Osteoblast (primary cell): Measurements from ENCODE around the gene HNRNPA1. TPM values are rescaled to one million over a fixed set of nuclear protein-coding genes. Genes with fewer than 3 reads are reported as not detected.

ENCODE experiments used
- DNase-seq: peaks from one replicate; pipeline ENCODE4 v3.0.0; 2011; ENCODE audit warnings: low spot score, mixed read lengths; ENCODE audit not compliant: insufficient read length; ENCODE audit errors: missing footprints
- H2AFZ ChIP-seq: 2 replicates; pipeline ENCODE4 v1.6.0; 2011; ENCODE audit warnings: mild to moderate bottlenecking, low read length
- H3K27ac ChIP-seq: 2 replicates; pipeline ENCODE4 v1.5.1; 2011; ENCODE audit warnings: mild to moderate bottlenecking, low read depth, low read length, moderate library complexity
- H3K27me3 ChIP-seq: 2 replicates; pipeline ENCODE4 v1.6.0; 2012; ENCODE audit warnings: mild to moderate bottlenecking, control low read depth, inconsistent platforms, low read length, moderate library complexity; ENCODE audit not compliant: insufficient read depth
- H3K36me3 ChIP-seq: 2 replicates; pipeline ENCODE4 v1.5.1; 2011; ENCODE audit warnings: mild to moderate bottlenecking, low read length, control low read depth, moderate library complexity; ENCODE audit not compliant: insufficient read depth
- H3K4me1 ChIP-seq: 2 replicates; pipeline ENCODE4 v1.5.1; 2011; ENCODE audit warnings: mild to moderate bottlenecking, low read length, control low read depth, moderate library complexity; ENCODE audit not compliant: insufficient read depth
- H3K4me2 ChIP-seq: 2 replicates; pipeline ENCODE4 v1.6.0; 2011; ENCODE audit warnings: mild to moderate bottlenecking, low read length; ENCODE audit not compliant: insufficient read depth
- H3K4me3 ChIP-seq: fragments of 200-600 bp; sonication (generic); 3 replicates; pipeline ENCODE4 v1.5.1; 2012; ENCODE audit warnings: mild to moderate bottlenecking, low read length, inconsistent platforms; ENCODE audit not compliant: insufficient read depth
- H3K79me2 ChIP-seq: 2 replicates; pipeline ENCODE4 v1.6.0; 2012; ENCODE audit warnings: mild to moderate bottlenecking, low read length, control low read depth, inconsistent platforms; ENCODE audit not compliant: insufficient read depth
- H3K9me3 ChIP-seq: 2 replicates; pipeline ENCODE4 v1.5.1; 2011; ENCODE audit warnings: low read depth, low read length, control low read depth
- H4K20me1 ChIP-seq: 2 replicates; pipeline ENCODE4 v1.6.0; 2012; ENCODE audit warnings: mild to moderate bottlenecking, low read length, control low read depth; ENCODE audit not compliant: insufficient read depth
- CTCF ChIP-seq: IDR thresholded peaks from 2 replicates; pipeline ENCODE4 v1.5.1; 2011; ENCODE audit warnings: mild to moderate bottlenecking, low read depth, low read length, moderate library complexity; ENCODE audit errors: extremely low read depth
- total RNA-seq: library from RNA; depleted of rRNA; stranded (reverse); fragments of >200 nt; gene quantifications from 2 replicates; pipeline ENCODE4 v1.2.3, GENCODE V29; 2012

HNRNPA1 gene
- total RNA-seq, 1 donor, result 217 TPM

DNA sequence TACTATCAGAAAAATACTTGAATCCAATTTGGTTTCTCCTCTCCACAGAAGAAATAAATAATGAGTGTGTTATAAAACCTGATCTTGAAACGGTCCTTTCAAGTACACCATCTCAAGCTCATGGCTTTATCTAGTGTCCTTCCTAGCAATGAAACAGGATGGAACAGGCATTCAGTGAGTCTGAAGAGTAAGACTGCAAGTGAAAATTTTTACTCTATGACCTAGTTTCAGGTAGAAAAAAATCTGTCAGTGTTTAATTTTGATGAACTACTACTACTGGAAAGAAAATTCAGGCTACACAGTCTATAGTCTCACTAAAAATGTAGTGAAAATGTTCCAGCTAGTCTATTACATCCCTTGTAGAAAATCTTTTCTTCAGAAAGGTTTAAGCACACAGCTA is 8.3 kb upstream of the HNRNPA1 start:
- Histone ChIP-seq H3K27ac (no peak overlapping the region), H3K4me1 (no peaks in the 10 kb centered on the region), H3K36me3 (peaks cover 13% of the 10 kb centered on the region), H3K79me2 (peaks cover 86% of the 10 kb centered on the region), H2AFZ (no peak overlapping the region), H3K4me3 (no peak overlapping the region), H3K9me3 (no peaks in the 10 kb centered on the region), H3K27me3 (no peaks in the 10 kb centered on the region), H3K4me2 (no peak overlapping the region), H4K20me1 (no peaks in the 10 kb centered on the region)
- DNase-seq, result no peak
- TF ChIP-seq CTCF, result no peak

- Histone ChIP-seq H3K4me1 (peaks cover 12% of the 10 kb centered on the region), H4K20me1 (no peaks in the 10 kb centered on the region), H3K79me2 (peaks cover 88% of the 10 kb centered on the region), H3K27me3 (no peaks in the 10 kb centered on the region), H2AFZ (no peak overlapping the region), H3K27ac (no peak overlapping the region), H3K9me3 (no peaks in the 10 kb centered on the region), H3K4me2 (no peak overlapping the region), H3K36me3 (peaks cover 13% of the 10 kb centered on the region), H3K4me3 (no peak overlapping the region)
- no peak for TF ChIP-seq CTCF
- DNase-seq, result no peak
Observed at GRCh38 chr12:54273981-54274380, 6.5 kb upstream of the HNRNPA1 start.

GRCh38 chr12:54276368-54276767 is 4.2 kb upstream of the HNRNPA1 start:
- no peak overlapping the region for H3K4me2 ChIP-seq
- no peaks in the 10 kb centered on the region for H3K27me3 ChIP-seq
- DNase-seq, result no peak
- peaks cover 7% of the 10 kb centered on the region for H4K20me1 ChIP-seq
- H3K4me3 ChIP-seq, result no peak overlapping the region
- no peak for TF ChIP-seq CTCF
- peaks cover 14% of the 10 kb centered on the region for H3K36me3 ChIP-seq
- peak overlapping the region; percentile 31 for H3K27ac ChIP-seq
- H3K4me1 ChIP-seq, result peaks cover 13% of the 10 kb centered on the region
- H3K9me3 ChIP-seq, result no peaks in the 10 kb centered on the region
- H3K79me2 ChIP-seq, result peaks cover 85% of the 10 kb centered on the region
- H2AFZ ChIP-seq, result no peak overlapping the region

- peak; percentile 83 for DNase-seq
- peak overlapping the region; percentile 99 for H3K27ac ChIP-seq
- peak overlapping the region; percentile 97 for H3K4me3 ChIP-seq
- H3K9me3 ChIP-seq, result no peaks in the 10 kb centered on the region
- H3K79me2 ChIP-seq, result peaks cover 88% of the 10 kb centered on the region
- H3K36me3 ChIP-seq, result peaks cover 28% of the 10 kb centered on the region
- H2AFZ ChIP-seq, result no peak overlapping the region
- no peak for TF ChIP-seq CTCF
- H4K20me1 ChIP-seq, result peaks cover 22% of the 10 kb centered on the region
- peak overlapping the region; percentile 99 for H3K4me2 ChIP-seq
- peaks cover 27% of the 10 kb centered on the region for H3K4me1 ChIP-seq
- H3K27me3 ChIP-seq, result no peaks in the 10 kb centered on the region
Observed at GRCh38 chr12:54277823-54278276, 2.7 kb upstream of the HNRNPA1 start.
